CD14-positive monocyte (primary cell): Measurements from ENCODE around the gene BRPF1. TPM values are rescaled to one million over a fixed set of nuclear protein-coding genes. Genes with fewer than 3 reads are reported as not detected.

ENCODE experiments used
- DNase-seq, 3 donors: peaks; one replicate each; pipeline ENCODE4 v3.0.0-alpha.2; 2011 to 2022
- H2AFZ ChIP-seq: 2 replicates; pipeline ENCODE4 v1.6.0; 2012; ENCODE audit warnings: mild to moderate bottlenecking, low read depth, low read length, inconsistent platforms; ENCODE audit not compliant: insufficient read depth, poor library complexity, severe bottlenecking
- H3K27ac ChIP-seq, 2 donors: 1 replicate in 1 of 2; 2 replicates in 1 of 2; pipeline ENCODE4 v1.5.1; 2012 to 2013; ENCODE audit warnings: low read length in 2 of 2, control low read depth in 1 of 2, inconsistent platforms in 1 of 2, low read depth in 1 of 2, mild to moderate bottlenecking in 1 of 2
- H3K27me3 ChIP-seq, 2 donors: one replicate each; pipeline versions ENCODE4 v1.6.0 to v1.6.1; 2011 to 2013; ENCODE audit warnings: low read length in 2 of 2; ENCODE audit not compliant: control insufficient read depth in 2 of 2, insufficient read depth in 2 of 2
- H3K36me3 ChIP-seq, 2 donors: replicated peaks in 1 of 2; 1 replicate in 1 of 2; 2 replicates in 1 of 2; pipeline versions ENCODE4 v1.5.1 to v1.6.1; 2012 to 2013; ENCODE audit warnings: low read length in 2 of 2, control low read depth in 1 of 2, inconsistent platforms in 1 of 2, mild to moderate bottlenecking in 1 of 2; ENCODE audit not compliant: insufficient read depth in 2 of 2, control insufficient read depth in 1 of 2
- H3K4me1 ChIP-seq, 2 donors: 1 replicate in 1 of 2; 2 replicates in 1 of 2; pipeline versions ENCODE4 v1.5.1 to v1.6.1; 2012 to 2013; ENCODE audit warnings: low read length in 2 of 2, control low read depth in 1 of 2, inconsistent platforms in 1 of 2, mild to moderate bottlenecking in 1 of 2, moderate library complexity in 1 of 2; ENCODE audit not compliant: insufficient read depth in 2 of 2, control insufficient read depth in 1 of 2
- H3K4me2 ChIP-seq: replicated peaks from 2 replicates; pipeline ENCODE3; 2012; ENCODE audit warnings: low read length, moderate library complexity, mild to moderate bottlenecking; ENCODE audit not compliant: poor library complexity, severe bottlenecking; ENCODE audit errors: extremely low read depth
- H3K4me3 ChIP-seq, 3 experiments: fragments of 200-600 bp in 1 of 3; sonication (generic) in 1 of 3; replicated peaks in 1 of 3; 1 replicate in 2 of 3; 2 replicates in 1 of 3; pipeline ENCODE4 v1.5.1; 2011 to 2013; ENCODE audit warnings: low read length in 3 of 3, mild to moderate bottlenecking in 3 of 3, control low read depth in 2 of 3, low read depth in 2 of 3, inconsistent platforms in 1 of 3, moderate library complexity in 1 of 3
- H3K79me2 ChIP-seq: 2 replicates; pipeline ENCODE4 v1.6.0; 2012; ENCODE audit warnings: mild to moderate bottlenecking, control low read depth, inconsistent platforms, low read length, moderate library complexity; ENCODE audit not compliant: insufficient read depth
- H3K9ac ChIP-seq: 2 replicates; pipeline ENCODE4 v1.6.0; 2017; ENCODE audit warnings: low read length, mild to moderate bottlenecking; ENCODE audit not compliant: insufficient read depth, poor library complexity, severe bottlenecking
- H3K9me3 ChIP-seq, 2 donors: replicated peaks in 1 of 2; 1 replicate in 1 of 2; 2 replicates in 1 of 2; pipeline versions ENCODE4 v1.5.1 to v1.6.1; 2012 to 2013; ENCODE audit warnings: low read length in 2 of 2, control low read depth in 1 of 2; ENCODE audit not compliant: control insufficient read depth in 1 of 2, insufficient read depth in 1 of 2
- H4K20me1 ChIP-seq: 2 replicates; pipeline ENCODE4 v1.6.0; 2012; ENCODE audit warnings: mild to moderate bottlenecking, low read length, control low read depth, moderate library complexity; ENCODE audit not compliant: insufficient read depth
- H3K27ac Mint-ChIP-seq, 7 donors: one replicate each; pipeline ENCODE4 v1.8.0; 2020; ENCODE audit warnings: mild to moderate bottlenecking in 7 of 7, mixed read lengths in 7 of 7, moderate library complexity in 6 of 7, inconsistent platforms in 2 of 7
- H3K27me3 Mint-ChIP-seq, 3 donors: one replicate each; pipeline ENCODE4 v1.8.0; 2021 to 2022; ENCODE audit warnings: low read depth in 3 of 3, mild to moderate bottlenecking in 3 of 3, mixed read lengths in 3 of 3, moderate library complexity in 3 of 3, inconsistent platforms in 1 of 3
- H3K36me3 Mint-ChIP-seq, 2 donors: one replicate each; pipeline ENCODE4 v1.8.0; 2020; ENCODE audit warnings: mixed read lengths in 2 of 2, inconsistent platforms in 1 of 2, mild to moderate bottlenecking in 1 of 2
- H3K4me1 Mint-ChIP-seq: one replicate; pipeline ENCODE4 v1.8.0; 2020; ENCODE audit warnings: mild to moderate bottlenecking, mixed read lengths
- H3K4me3 Mint-ChIP-seq, 2 donors: one replicate each; pipeline ENCODE4 v1.8.0; 2020; ENCODE audit warnings: mild to moderate bottlenecking in 2 of 2, mixed read lengths in 2 of 2, moderate library complexity in 1 of 2
- H3K9me3 Mint-ChIP-seq, 7 donors: one replicate each; pipeline ENCODE4 v1.8.0; 2020 to 2022; ENCODE audit warnings: mixed read lengths in 7 of 7, mild to moderate bottlenecking in 6 of 7, moderate library complexity in 6 of 7, inconsistent platforms in 2 of 7
- WGBS: methylation state at CpG from one replicate; pipeline ENCODE4 v1.1.5; 2013; ENCODE audit warnings: missing lambda C conversion rate; ENCODE audit not compliant: insufficient coverage; 5-methylcytosine and 5-hydroxymethylcytosine counted together
- intact Hi-C, 2 donors: fragments of 100-400 bp; cut with micrococcal nuclease; formaldehyde crosslinking; loops; one replicate each; pipeline versions ENCODE4 v1.15.0 to v1.15.1; 2023
- polyA plus RNA-seq, 3 donors: library from polyadenylated mRNA; depleted of rRNA in 1 of 3; unstranded in 2 of 3; stranded (reverse) in 1 of 3; fragments of 300-500 nt in 2 of 3; fragments of >200 nt in 1 of 3; fragmentation: Illumina TruSeq in 2 of 3; gene quantifications; 1 replicate in 2 of 3; 2 replicates in 1 of 3; pipeline ENCODE4 v1.2.3, GENCODE V29; 2012 to 2021
- TF ChIP-seq, protein P1 (sequence below): fragments of 200-600 bp; IDR thresholded peaks from one replicate; pipeline ENCODE4 v1.8.0; 2022; ENCODE audit warnings: antibody characterized with exemption, mild to moderate bottlenecking

The BRPF1 gene
- polyA plus RNA-seq, 3 donors: 5.1 to 22.5 (median 10.4) TPM

DNA sequence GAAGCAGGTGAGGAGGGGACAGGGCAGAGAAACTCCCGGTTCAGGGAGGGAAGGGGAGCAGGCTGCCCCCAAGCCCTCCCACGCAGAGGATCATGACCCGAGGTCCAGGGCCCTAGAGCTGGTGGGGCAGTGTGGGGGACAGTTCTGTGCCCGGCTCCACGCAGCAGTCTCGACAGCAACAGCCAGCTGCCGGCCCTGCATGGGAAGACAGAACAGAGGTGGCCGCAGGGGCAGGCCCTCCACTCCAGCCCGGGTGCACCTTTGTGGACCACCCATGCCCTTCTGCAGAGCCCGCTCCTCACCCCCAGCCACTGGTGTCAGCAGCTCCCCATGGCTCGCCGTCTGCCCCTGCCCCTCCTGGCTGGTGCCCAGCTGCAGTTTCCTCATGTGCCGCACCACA is 25.9 kb downstream of the BRPF1 start:
- Histone ChIP-seq H3K79me2 (peaks cover under 1% of the 10 kb centered on the region), H3K4me1 (peaks cover 12 to 14% of the 10 kb centered on the region in 2 donors), H3K9me3 (no peaks in the 10 kb centered on the region), H3K27ac (no peak overlapping the region), H4K20me1 (peaks cover 43% of the 10 kb centered on the region), H3K27me3 (no peaks in the 10 kb centered on the region), H3K4me3 (no peak overlapping the region), H3K36me3 (peaks cover 61 to 84% of the 10 kb centered on the region in 2 donors), H3K9ac (no peak overlapping the region), H2AFZ (no peak overlapping the region), H3K4me2 (no peak overlapping the region)
- Mint-ChIP-seq H3K27ac (no peak overlapping the region), H3K4me1 (peaks cover 14% of the 10 kb centered on the region), H3K4me3 (no peak overlapping the region), H3K36me3 (peaks cover 70 to 93% of the 10 kb centered on the region in 2 donors), H3K9me3 (peaks cover 0 to 7% (median 0%) of the 10 kb centered on the region in 7 donors), H3K27me3 (peaks cover 0 to 1% (median 0%) of the 10 kb centered on the region in 3 donors)
- 96% methylated on average over 11 of the region's 13 CpGs for WGBS
- intact Hi-C loops: no loop called here
- TF ChIP-seq, protein P1, sequence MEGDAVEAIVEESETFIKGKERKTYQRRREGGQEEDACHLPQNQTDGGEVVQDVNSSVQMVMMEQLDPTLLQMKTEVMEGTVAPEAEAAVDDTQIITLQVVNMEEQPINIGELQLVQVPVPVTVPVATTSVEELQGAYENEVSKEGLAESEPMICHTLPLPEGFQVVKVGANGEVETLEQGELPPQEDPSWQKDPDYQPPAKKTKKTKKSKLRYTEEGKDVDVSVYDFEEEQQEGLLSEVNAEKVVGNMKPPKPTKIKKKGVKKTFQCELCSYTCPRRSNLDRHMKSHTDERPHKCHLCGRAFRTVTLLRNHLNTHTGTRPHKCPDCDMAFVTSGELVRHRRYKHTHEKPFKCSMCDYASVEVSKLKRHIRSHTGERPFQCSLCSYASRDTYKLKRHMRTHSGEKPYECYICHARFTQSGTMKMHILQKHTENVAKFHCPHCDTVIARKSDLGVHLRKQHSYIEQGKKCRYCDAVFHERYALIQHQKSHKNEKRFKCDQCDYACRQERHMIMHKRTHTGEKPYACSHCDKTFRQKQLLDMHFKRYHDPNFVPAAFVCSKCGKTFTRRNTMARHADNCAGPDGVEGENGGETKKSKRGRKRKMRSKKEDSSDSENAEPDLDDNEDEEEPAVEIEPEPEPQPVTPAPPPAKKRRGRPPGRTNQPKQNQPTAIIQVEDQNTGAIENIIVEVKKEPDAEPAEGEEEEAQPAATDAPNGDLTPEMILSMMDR: no peak
- DNase-seq: no peak

DNA sequence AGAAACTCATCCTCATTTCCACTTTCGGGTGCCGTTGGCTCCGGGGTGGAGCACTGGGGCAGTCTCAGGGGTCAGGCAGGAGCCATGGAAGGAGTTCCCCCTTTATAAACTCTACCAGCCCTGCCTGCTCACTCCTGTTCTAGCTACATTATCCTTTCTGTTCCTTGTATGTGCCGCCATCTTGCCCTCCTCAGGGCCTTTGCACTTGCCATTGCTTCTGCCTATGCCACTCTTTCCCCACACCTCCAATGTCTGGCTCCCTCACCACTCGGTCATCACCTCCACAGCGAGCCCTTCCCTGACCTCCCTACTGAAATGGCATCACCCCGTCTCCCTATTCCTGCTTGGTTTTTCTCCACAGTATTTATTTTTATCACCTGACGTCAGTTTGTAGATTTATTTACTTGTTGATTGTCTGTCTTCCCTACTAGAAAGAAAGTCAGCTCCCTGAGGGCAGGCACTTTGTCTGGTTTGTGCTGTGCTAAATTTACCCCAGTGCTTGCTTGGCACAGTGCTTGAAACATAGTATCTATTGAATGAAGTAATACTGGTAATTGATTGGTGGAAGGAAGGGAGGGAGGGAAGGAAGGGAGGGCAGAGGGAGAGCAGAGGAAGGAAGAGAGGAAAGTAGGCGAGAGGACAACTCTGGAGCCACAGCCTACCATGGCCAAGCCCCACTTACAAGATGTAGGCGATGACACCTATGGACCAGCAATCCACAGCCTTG is 29.4 kb downstream of the BRPF1 start:
- peaks cover 46% of the 10 kb centered on the region for H4K20me1 ChIP-seq
- no peak overlapping the region for H3K4me3 ChIP-seq
- H3K27ac ChIP-seq: no peak overlapping the region
- peaks cover 0 to 4% (median 0%) of the 10 kb centered on the region in 3 donors for H3K27me3 Mint-ChIP-seq
- H3K27me3 ChIP-seq: no peaks in the 10 kb centered on the region
- 95% methylated on average over 4 of the region's 10 CpGs for WGBS
- no peaks in the 10 kb centered on the region for H3K79me2 ChIP-seq
- peaks cover 0 to 7% (median 0%) of the 10 kb centered on the region in 7 donors for H3K9me3 Mint-ChIP-seq
- H3K4me1 ChIP-seq: peaks cover under 1 to 2% of the 10 kb centered on the region in 2 donors
- TF ChIP-seq, protein P1: no peak
- H3K9me3 ChIP-seq: no peaks in the 10 kb centered on the region
- peaks cover 65 to 95% of the 10 kb centered on the region in 2 donors for H3K36me3 ChIP-seq
- peaks cover 3% of the 10 kb centered on the region for H3K4me1 Mint-ChIP-seq
- DNase-seq: no peak
- peak overlapping the region in 2 of 7 donors; percentile 49 to 61 for H3K27ac Mint-ChIP-seq
- peaks cover 76 to 93% of the 10 kb centered on the region in 2 donors for H3K36me3 Mint-ChIP-seq
- no peak overlapping the region for H3K4me2 ChIP-seq
- no peak overlapping the region for H3K4me3 Mint-ChIP-seq
- no peak overlapping the region for H3K9ac ChIP-seq
- intact Hi-C loops: no loop called here
- H2AFZ ChIP-seq: no peak overlapping the region
